ENCODE measurements around the gene SMKR1.

GRCh38 chr7:129495987-129496386, 6.3 kb upstream of the SMKR1 start:
- TF ChIP-seq CTCF (optimal IDR thresholded peaks at IDR 0.05 in 1 of 3, IDR thresholded peaks at IDR 0.05 in 1 of 3, conservative IDR thresholded peaks at IDR 0.05 in 1 of 3; ENCODE audit: extremely low read depth in 1 of 3, insufficient read depth in 2 of 3, low read length in 3 of 3) (no peak), EZH2 (IDR thresholded peaks at IDR 0.05; ENCODE audit: low read length) (no peak)

All from keratinocyte (primary cell).